Measurements from ENCODE around the gene BBS9. TPM values are rescaled to one million over a fixed set of nuclear protein-coding genes. Genes with fewer than 3 reads are reported as not detected.

Gene BBS9
- total and polyA plus RNA-seq, 5 donors, result 4.5 to 18.1 (median 13.6) TPM

DNA sequence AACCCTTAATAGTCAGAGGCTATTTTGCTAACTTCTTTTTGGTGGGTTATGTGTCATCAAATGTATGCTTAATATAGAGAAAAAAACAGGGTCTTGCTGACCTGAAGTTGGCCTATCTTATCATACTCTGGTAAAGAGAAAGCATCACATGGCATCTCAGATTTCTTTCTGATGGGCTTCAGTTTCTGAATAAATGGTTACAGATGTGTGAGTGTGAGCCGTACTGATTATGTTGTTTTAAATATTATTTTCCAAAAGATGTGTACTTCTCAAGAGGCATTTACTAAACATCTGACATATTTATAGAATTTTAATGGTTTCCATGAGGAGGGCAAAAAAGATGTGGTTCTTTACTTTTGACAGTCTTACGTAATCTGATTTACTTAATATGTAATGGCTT lies 28.4 kb downstream of the BBS9 start:
- WGBS, result 50% methylated on average over 2 of the region's 2 CpGs
- H3K27ac ChIP-seq (ENCODE audit: low read length), result no peak overlapping the region
- DNase-seq (no peak), ATAC-seq (no peak)
- H3K9me3 ChIP-seq (ENCODE audit: control insufficient read depth, low read length), result no peaks in the 10 kb centered on the region
- H3K4me1 ChIP-seq (ENCODE audit: control insufficient read depth, insufficient read depth, low read length), result peaks cover 2% of the 10 kb centered on the region
- intact Hi-C loops (cut with DNase I), result no loop called here
- no peaks in the 10 kb centered on the region for H3K27me3 ChIP-seq (ENCODE audit: control insufficient read depth, insufficient read depth)
- H3K4me3 ChIP-seq (ENCODE audit: low read length), result no peak overlapping the region

- Histone ChIP-seq H3K27ac (ENCODE audit: low read length) (no peak overlapping the region), H3K27me3 (ENCODE audit: control insufficient read depth, insufficient read depth) (no peaks in the 10 kb centered on the region), H3K4me3 (ENCODE audit: low read length) (no peak overlapping the region), H3K4me1 (ENCODE audit: control insufficient read depth, insufficient read depth, low read length) (no peaks in the 10 kb centered on the region), H3K9me3 (ENCODE audit: control insufficient read depth, low read length) (no peaks in the 10 kb centered on the region)
- ATAC-seq (no peak), DNase-seq (no peak)
- intact Hi-C loops (cut with DNase I), result no loop called here
- 73% methylated on average over 2 of the region's 2 CpGs for WGBS
Observed at GRCh38 chr7:33177876-33178275, 48.5 kb downstream of the BBS9 start.

GRCh38 chr7:33179519-33179918 lies 50.2 kb downstream of the BBS9 start:
- ATAC-seq (no peak), DNase-seq (no peak)
- 93% methylated on average over 2 of the region's 2 CpGs for WGBS
- Histone ChIP-seq H3K27ac (ENCODE audit: low read length) (no peak overlapping the region), H3K27me3 (ENCODE audit: control insufficient read depth, insufficient read depth) (no peaks in the 10 kb centered on the region), H3K4me3 (ENCODE audit: low read length) (no peak overlapping the region), H3K4me1 (ENCODE audit: control insufficient read depth, insufficient read depth, low read length) (no peaks in the 10 kb centered on the region), H3K9me3 (ENCODE audit: control insufficient read depth, low read length) (no peaks in the 10 kb centered on the region)
- intact Hi-C loops (cut with DNase I), result no loop called here

DNA sequence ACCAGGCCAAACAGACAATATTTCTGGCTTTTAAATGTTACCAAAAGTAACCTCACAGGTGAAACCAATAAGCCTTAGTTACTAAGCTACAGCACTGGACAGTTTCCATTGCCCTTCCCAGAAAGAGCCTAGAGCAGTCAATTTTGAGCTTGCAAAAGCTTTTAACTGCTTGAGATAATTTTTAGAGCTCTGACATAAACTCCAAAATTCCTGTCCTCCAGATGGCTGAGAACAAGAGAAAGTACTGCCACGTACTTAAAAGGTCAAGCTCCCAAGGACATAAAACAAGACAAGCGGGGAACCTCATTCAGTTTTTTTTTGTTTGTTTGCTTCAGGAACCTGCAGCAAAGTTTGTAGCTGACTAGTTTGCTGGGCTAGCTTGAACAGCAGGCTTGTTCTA lies 54.1 kb downstream of the BBS9 start:
- Histone ChIP-seq H3K27ac (ENCODE audit: low read length) (no peak overlapping the region), H3K27me3 (ENCODE audit: control insufficient read depth, insufficient read depth) (no peaks in the 10 kb centered on the region), H3K9me3 (ENCODE audit: control insufficient read depth, low read length) (no peaks in the 10 kb centered on the region), H3K4me1 (ENCODE audit: control insufficient read depth, insufficient read depth, low read length) (no peaks in the 10 kb centered on the region), H3K4me3 (ENCODE audit: low read length) (no peak overlapping the region)
- ATAC-seq, result no peak
- no peak for DNase-seq
- intact Hi-C loops (cut with DNase I), result loop anchor here in 1 of 4 donors (10.0 kb wide), 1 partner anchor 751 kb away; no protein-coding TSS in a partner anchor
- WGBS, result 59% methylated on average over 2 of the region's 2 CpGs

GRCh38 chr7:33184828-33185227 lies 55.5 kb downstream of the BBS9 start:
- intact Hi-C loops (cut with DNase I), result loop anchor here in 1 of 4 donors (10.0 kb wide), 1 partner anchor 750 kb away; no protein-coding TSS in a partner anchor

DNA sequence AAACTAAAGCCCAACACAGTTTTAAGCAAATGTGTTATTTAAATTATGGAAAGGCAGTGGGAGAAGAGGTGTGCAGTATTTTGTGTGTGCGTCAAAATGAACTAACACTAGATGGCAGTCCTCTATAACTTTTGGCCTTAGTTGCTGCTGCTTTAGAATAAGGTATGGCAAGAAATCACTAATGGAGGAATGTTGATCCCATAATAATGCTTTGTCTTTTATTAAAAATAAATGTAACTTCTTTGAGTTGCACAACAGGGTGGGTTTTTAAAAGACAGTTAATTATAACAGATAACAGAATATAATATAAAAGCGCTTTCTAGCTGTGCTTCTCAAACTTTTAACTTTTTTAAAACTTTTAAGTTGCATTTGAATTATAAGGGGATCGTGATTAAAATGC lies 56.4 kb downstream of the BBS9 start:
- Histone ChIP-seq H3K27ac (ENCODE audit: low read length) (no peak overlapping the region), H3K4me1 (ENCODE audit: control insufficient read depth, insufficient read depth, low read length) (no peaks in the 10 kb centered on the region), H3K27me3 (ENCODE audit: control insufficient read depth, insufficient read depth) (no peaks in the 10 kb centered on the region), H3K4me3 (ENCODE audit: low read length) (no peak overlapping the region), H3K9me3 (ENCODE audit: control insufficient read depth, low read length) (no peaks in the 10 kb centered on the region)
- DNase-seq (no peak), ATAC-seq (peak in 1 of 2 donors; percentile 41)
- intact Hi-C loops (cut with DNase I), result loop anchor here in 1 of 4 donors (10.0 kb wide), 1 partner anchor 749 kb away; no protein-coding TSS in a partner anchor
- 70% methylated on average over 3 of the region's 3 CpGs for WGBS

More at GRCh38 chr7:33184828-33185227, 55.5 kb downstream of the BBS9 start:
- DNase-seq (no peak), ATAC-seq (no peak)
- Histone ChIP-seq H3K4me3 (ENCODE audit: low read length) (no peak overlapping the region), H3K9me3 (ENCODE audit: control insufficient read depth, low read length) (no peaks in the 10 kb centered on the region), H3K4me1 (ENCODE audit: control insufficient read depth, insufficient read depth, low read length) (no peaks in the 10 kb centered on the region), H3K27me3 (ENCODE audit: control insufficient read depth, insufficient read depth) (no peaks in the 10 kb centered on the region), H3K27ac (ENCODE audit: low read length) (no peak overlapping the region)
- 96% methylated on average over 1 of the region's 1 CpG for WGBS

GRCh38 chr7:33186192-33186591 lies 56.8 kb downstream of the BBS9 start:
- no peaks in the 10 kb centered on the region for H3K27me3 ChIP-seq (ENCODE audit: control insufficient read depth, insufficient read depth)
- no peak for DNase-seq
- no peaks in the 10 kb centered on the region for H3K9me3 ChIP-seq (ENCODE audit: control insufficient read depth, low read length)
- no peak overlapping the region for H3K4me3 ChIP-seq (ENCODE audit: low read length)
- 69% methylated on average over 1 of the region's 1 CpG for WGBS
- no peak for ATAC-seq
- H3K4me1 ChIP-seq (ENCODE audit: control insufficient read depth, insufficient read depth, low read length), result no peaks in the 10 kb centered on the region
- intact Hi-C loops (cut with DNase I), result loop anchor here in 1 of 4 donors (10.0 kb wide), 1 partner anchor 749 kb away; no protein-coding TSS in a partner anchor
- H3K27ac ChIP-seq (ENCODE audit: low read length), result no peak overlapping the region

- Histone ChIP-seq H3K4me3 (ENCODE audit: low read length) (no peak overlapping the region), H3K9me3 (ENCODE audit: control insufficient read depth, low read length) (no peaks in the 10 kb centered on the region), H3K4me1 (ENCODE audit: control insufficient read depth, insufficient read depth, low read length) (no peaks in the 10 kb centered on the region), H3K27ac (ENCODE audit: low read length) (no peak overlapping the region), H3K27me3 (ENCODE audit: control insufficient read depth, insufficient read depth) (no peaks in the 10 kb centered on the region)
- ATAC-seq (no peak), DNase-seq (no peak)
- intact Hi-C loops (cut with DNase I), result no loop called here
- WGBS, result 93% methylated on average over 2 of the region's 2 CpGs
Observed at GRCh38 chr7:33190688-33191304, 61.4 kb downstream of the BBS9 start.

DNA sequence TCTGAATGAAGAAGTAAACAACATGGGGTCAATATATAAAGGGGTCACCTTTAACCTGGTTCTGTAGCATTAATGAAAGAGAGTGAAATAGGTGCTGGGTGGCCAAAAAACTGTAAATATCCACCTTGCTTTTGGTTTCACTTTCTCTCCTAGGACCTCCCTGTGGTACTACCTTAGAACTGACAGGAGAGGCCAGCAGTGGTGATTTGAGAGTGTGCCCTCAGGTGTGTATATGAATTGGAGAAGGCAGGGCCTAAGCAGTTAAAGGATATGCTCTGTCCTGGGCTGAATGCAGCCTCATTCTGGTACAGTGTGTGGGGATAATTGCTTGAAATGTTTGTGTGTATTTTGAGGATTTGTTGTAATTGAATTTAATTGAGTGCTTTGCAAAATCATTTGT lies 62.0 kb downstream of the BBS9 start:
- Histone ChIP-seq H3K4me3 (ENCODE audit: low read length) (no peak overlapping the region), H3K9me3 (ENCODE audit: control insufficient read depth, low read length) (no peaks in the 10 kb centered on the region), H3K27ac (ENCODE audit: low read length) (no peak overlapping the region), H3K4me1 (ENCODE audit: control insufficient read depth, insufficient read depth, low read length) (no peaks in the 10 kb centered on the region), H3K27me3 (ENCODE audit: control insufficient read depth, insufficient read depth) (no peaks in the 10 kb centered on the region)
- intact Hi-C loops (cut with DNase I), result no loop called here
- no peak for ATAC-seq
- no peak for DNase-seq

- whole genome bisulfite sequencing, result 68% methylated on average over 2 of the region's 2 CpGs
- H3K4me1 ChIP-seq (ENCODE audit: control insufficient read depth, insufficient read depth, low read length), result no peaks in the 10 kb centered on the region
- intact Hi-C loops (cut with DNase I), result no loop called here
- DNase-seq (no peak), ATAC-seq (no peak)
- no peaks in the 10 kb centered on the region for H3K27me3 ChIP-seq (ENCODE audit: control insufficient read depth, insufficient read depth)
- no peak overlapping the region for H3K27ac ChIP-seq (ENCODE audit: low read length)
- H3K4me3 ChIP-seq (ENCODE audit: low read length), result no peak overlapping the region
- no peaks in the 10 kb centered on the region for H3K9me3 ChIP-seq (ENCODE audit: control insufficient read depth, low read length)
Observed at GRCh38 chr7:33192695-33193291, 63.4 kb downstream of the BBS9 start.

GRCh38 chr7:33193308-33193864 lies 64.0 kb downstream of the BBS9 start:
- no peak for DNase-seq
- intact Hi-C loops (cut with DNase I), result no loop called here
- no peak overlapping the region for H3K4me3 ChIP-seq (ENCODE audit: low read length)
- no peak for ATAC-seq
- no peaks in the 10 kb centered on the region for H3K4me1 ChIP-seq (ENCODE audit: control insufficient read depth, insufficient read depth, low read length)
- WGBS, result 97% methylated on average over 3 of the region's 3 CpGs
- no peaks in the 10 kb centered on the region for H3K9me3 ChIP-seq (ENCODE audit: control insufficient read depth, low read length)
- H3K27me3 ChIP-seq (ENCODE audit: control insufficient read depth, insufficient read depth), result no peaks in the 10 kb centered on the region
- H3K27ac ChIP-seq (ENCODE audit: low read length), result no peak overlapping the region

Measured in right cardiac atrium (tissue), 5 donors.